Lower leg skin (tissue), 3 donors: ENCODE measurements around the gene USP14.

Source experiments
- POLR2A ChIP-seq, 2 donors: fragments of 450-650 bp; IDR thresholded peaks; one replicate each; pipeline ENCODE4 v1.6.1; 2016 to 2017; ENCODE audit warnings: antibody characterized with exemption in 2 of 2, mild to moderate bottlenecking in 1 of 2, moderate library complexity in 1 of 2
- TF ChIP-seq, protein P1 (sequence below), 3 donors: fragments of 450-650 bp; IDR thresholded peaks; one replicate each; pipeline ENCODE4 v1.5.1; 2016; ENCODE audit warnings: antibody characterized with exemption in 3 of 3, mild to moderate bottlenecking in 3 of 3, moderate library complexity in 2 of 3

DNA sequence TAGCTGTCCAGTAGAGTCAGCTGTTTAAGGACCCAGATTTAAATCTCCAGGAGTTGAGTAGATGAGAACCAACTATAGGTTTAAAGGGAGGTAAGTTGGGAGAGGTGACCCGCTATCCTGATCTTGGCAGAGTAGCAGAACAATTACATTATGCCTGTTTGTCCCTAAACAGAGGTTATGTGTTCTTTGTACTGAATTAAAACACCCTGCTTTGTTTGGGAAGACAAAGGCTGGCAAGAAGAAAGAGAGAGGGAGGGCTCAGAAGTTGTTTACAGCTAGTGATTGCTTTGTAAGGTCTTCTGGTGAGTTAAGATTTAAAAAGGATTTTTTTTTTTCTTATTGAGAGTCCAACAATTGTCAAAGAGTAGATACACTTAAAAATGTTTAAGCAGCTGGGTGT lies 37.3 kb downstream of the USP14 start:
- TF ChIP-seq, protein P1, sequence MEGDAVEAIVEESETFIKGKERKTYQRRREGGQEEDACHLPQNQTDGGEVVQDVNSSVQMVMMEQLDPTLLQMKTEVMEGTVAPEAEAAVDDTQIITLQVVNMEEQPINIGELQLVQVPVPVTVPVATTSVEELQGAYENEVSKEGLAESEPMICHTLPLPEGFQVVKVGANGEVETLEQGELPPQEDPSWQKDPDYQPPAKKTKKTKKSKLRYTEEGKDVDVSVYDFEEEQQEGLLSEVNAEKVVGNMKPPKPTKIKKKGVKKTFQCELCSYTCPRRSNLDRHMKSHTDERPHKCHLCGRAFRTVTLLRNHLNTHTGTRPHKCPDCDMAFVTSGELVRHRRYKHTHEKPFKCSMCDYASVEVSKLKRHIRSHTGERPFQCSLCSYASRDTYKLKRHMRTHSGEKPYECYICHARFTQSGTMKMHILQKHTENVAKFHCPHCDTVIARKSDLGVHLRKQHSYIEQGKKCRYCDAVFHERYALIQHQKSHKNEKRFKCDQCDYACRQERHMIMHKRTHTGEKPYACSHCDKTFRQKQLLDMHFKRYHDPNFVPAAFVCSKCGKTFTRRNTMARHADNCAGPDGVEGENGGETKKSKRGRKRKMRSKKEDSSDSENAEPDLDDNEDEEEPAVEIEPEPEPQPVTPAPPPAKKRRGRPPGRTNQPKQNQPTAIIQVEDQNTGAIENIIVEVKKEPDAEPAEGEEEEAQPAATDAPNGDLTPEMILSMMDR (IDR thresholded peaks at IDR 0.05), result no peak
- no peak for TF ChIP-seq POLR2A (IDR thresholded peaks at IDR 0.05)
